K562 (cell line): ENCODE measurements around the gene FGF11. TPM values are rescaled to one million over a fixed set of nuclear protein-coding genes. Genes with fewer than 3 reads are reported as not detected.

Experiments
- ATAC-seq: fragments of 200-7000 bp; cut with Tn5 transposase; 3 replicates; pipeline ENCODE4 v1.9.1; 2020; ENCODE audit warnings: moderate library complexity
- BruUV-seq: library from RNA; stranded (reverse); fragments of 400-500 nt; replicated peaks from 2 replicates; lab custom pipeline; 2021; lab: Mats Ljungman, UMichigan
- CTCF ChIA-PET: fragments of 300-600 bp; formaldehyde crosslinking; extraction: SDS; loops from one replicate; lab custom pipeline; 2021; ENCODE audit warnings: low intra/inter-chr PET ratio; lab: Yijun Ruan, JAX
- POLR2A ChIA-PET: fragments of 300-600, 350-650 bp; sonication (Branson Sonifier 250); formaldehyde crosslinking; extraction: SDS; loops from one replicate; lab custom pipeline; 2021; ENCODE audit warnings: antibody characterized with exemption, inconsistent platforms; lab: Yijun Ruan, JAX
- DNase-seq, 4 experiments: peaks; one replicate each; pipeline versions ENCODE4 v3.0.0 to v3.0.0-alpha.2; 2011 to 2018; ENCODE audit warnings: low spot score in 3 of 4, mixed read lengths in 3 of 4; ENCODE audit errors: extremely low read depth in 1 of 4
- FAIRE-seq: peaks from 2 replicates; lab custom pipeline; 2011; peaks lifted over from hg19 to GRCh38; lab: Jason Lieb, UNC
- H2AFZ ChIP-seq: 2 replicates; pipeline ENCODE4 v1.6.0; 2011; ENCODE audit warnings: low read depth, low read length, control low read depth, inconsistent platforms
- H3K27ac ChIP-seq: fragments of 200-600 bp; 3 replicates; pipeline ENCODE4 v1.8.0; 2011; ENCODE audit warnings: low read depth, mild to moderate bottlenecking, control low read depth, inconsistent platforms, low read length, moderate library complexity, mixed read lengths; ENCODE audit errors: extremely low read depth
- H3K27me3 ChIP-seq, 2 experiments: fragments of 300-600 bp in 1 of 2; 2 replicates in 1 of 2; 3 replicates in 1 of 2; pipeline versions ENCODE4 v1.6.0 to v1.8.0; 2011; ENCODE audit warnings: inconsistent platforms in 2 of 2, low read length in 2 of 2, mild to moderate bottlenecking in 1 of 2, mixed read lengths in 1 of 2, moderate library complexity in 1 of 2; ENCODE audit not compliant: control insufficient read depth in 2 of 2, insufficient read depth in 2 of 2
- H3K36me3 ChIP-seq: fragments of 300-600 bp; 3 replicates; pipeline ENCODE4 v1.8.0; 2011; ENCODE audit warnings: mild to moderate bottlenecking, low read length, inconsistent platforms; ENCODE audit not compliant: control insufficient read depth, insufficient read depth
- H3K4me1 ChIP-seq, 2 experiments: fragments of 200-600 bp in 1 of 2; replicated peaks in 1 of 2; 2 replicates in 1 of 2; 3 replicates in 1 of 2; pipeline versions ENCODE4 v1.5.1 to v1.8.0; 2011; ENCODE audit warnings: inconsistent platforms in 2 of 2, low read length in 2 of 2, mild to moderate bottlenecking in 1 of 2, mixed read lengths in 1 of 2, moderate library complexity in 1 of 2; ENCODE audit not compliant: control insufficient read depth in 2 of 2, insufficient read depth in 2 of 2
- H3K4me2 ChIP-seq: 2 replicates; pipeline ENCODE4 v1.6.1; 2011; ENCODE audit warnings: low read length, control low read depth, inconsistent platforms, mixed read lengths; ENCODE audit not compliant: insufficient read depth
- H3K4me3 ChIP-seq: fragments of 200-600 bp; sonication (generic), shearing (Covaris generic); 2 replicates; pipeline ENCODE4 v1.5.1; 2016; ENCODE audit warnings: control low read depth, inconsistent platforms
- H3K79me2 ChIP-seq: fragments of 200-600 bp; 3 replicates; pipeline ENCODE4 v1.8.0; 2011; ENCODE audit warnings: low read length, inconsistent platforms; ENCODE audit not compliant: control insufficient read depth, insufficient read depth
- H3K9ac ChIP-seq, 2 experiments: 2 replicates each; pipeline versions ENCODE4 v1.6.0 to v1.6.1; 2011; ENCODE audit warnings: low read depth in 2 of 2, low read length in 2 of 2, control low read depth in 1 of 2, inconsistent platforms in 1 of 2, mild to moderate bottlenecking in 1 of 2, mixed read lengths in 1 of 2; ENCODE audit not compliant: insufficient read depth in 1 of 2
- H3K9me1 ChIP-seq: one replicate; pipeline ENCODE4 v1.6.0; 2011; ENCODE audit warnings: inconsistent platforms, mild to moderate bottlenecking, low read length, moderate library complexity; ENCODE audit not compliant: control insufficient read depth, insufficient read depth
- H3K9me3 ChIP-seq: replicated peaks from 2 replicates; pipeline ENCODE4 v1.5.1; 2011; ENCODE audit warnings: low read depth, low read length, inconsistent platforms; ENCODE audit not compliant: control insufficient read depth, insufficient read depth
- H4K20me1 ChIP-seq: replicated peaks from 2 replicates; pipeline ENCODE4 v1.6.1; 2011; ENCODE audit warnings: low read length, inconsistent platforms, mixed read lengths; ENCODE audit not compliant: control insufficient read depth, insufficient read depth
- ARID1B ChIP-seq: fragments of 450-650 bp; IDR thresholded peaks from 2 replicates; pipeline ENCODE4 v1.6.1; 2016; ENCODE audit warnings: antibody characterized with exemption, mild to moderate bottlenecking, inconsistent platforms
- CHAMP1 ChIP-seq: fragments of 450-650 bp; IDR thresholded peaks from 2 replicates; pipeline ENCODE4 v1.6.1; 2016; ENCODE audit warnings: mild to moderate bottlenecking
- CSDE1 ChIP-seq, 2 experiments: fragments of 450-650 bp; IDR thresholded peaks; 2 replicates each; pipeline ENCODE4 v1.6.1; 2016; ENCODE audit warnings: mild to moderate bottlenecking in 1 of 2
- DACH1 ChIP-seq: fragments of 450-650 bp; IDR thresholded peaks from 2 replicates; pipeline ENCODE4 v1.6.1; 2018; ENCODE audit not compliant: partially characterized antibody
- DNMT1 ChIP-seq: fragments of 450-650 bp; IDR thresholded peaks from 2 replicates; pipeline ENCODE4 v1.6.1; 2016; ENCODE audit warnings: antibody characterized with exemption, mild to moderate bottlenecking
- EWSR1 ChIP-seq: fragments of 450-650 bp; IDR thresholded peaks from 2 replicates; pipeline ENCODE4 v1.6.1; 2018; ENCODE audit warnings: borderline replicate concordance, mild to moderate bottlenecking, low read depth, moderate library complexity; ENCODE audit not compliant: partially characterized antibody
- KLF16 ChIP-seq: IDR thresholded peaks from 2 replicates; pipeline ENCODE4 v1.6.1; 2016; ENCODE audit warnings: antibody characterized with exemption
- MCM5 ChIP-seq: fragments of 450-650 bp; IDR thresholded peaks from 2 replicates; pipeline ENCODE4 v1.6.1; 2016; ENCODE audit warnings: low read depth
- PTBP1 ChIP-seq: fragments of 200-400 bp; formaldehyde crosslinking; IDR thresholded peaks from 2 replicates; pipeline ENCODE4 v1.6.1; 2017; ENCODE audit warnings: low read depth, low read length
- SIRT6 ChIP-seq: IDR thresholded peaks from one replicate; pipeline ENCODE4 v1.6.1; 2012; ENCODE audit warnings: low read depth, mild to moderate bottlenecking, control low read depth, inconsistent platforms, low read length, moderate library complexity
- ZNF12 ChIP-seq: sonication (generic); formaldehyde crosslinking; IDR thresholded peaks from 2 replicates; pipeline ENCODE4 v1.4.0; 2020; ENCODE audit warnings: mild to moderate bottlenecking, missing genetic modification reagents
- ZNF75A ChIP-seq: fragments of 450-650 bp; formaldehyde crosslinking; IDR thresholded peaks from 2 replicates; pipeline ENCODE4 v1.4.0; 2020; ENCODE audit warnings: mild to moderate bottlenecking
- WGBS: fragments of 100-300 bp; shearing (Covaris generic); methylation state at CpG from one replicate; pipeline ENCODE4 v1.1.6; 2016; ENCODE audit warnings: low coverage, mixed read lengths; ENCODE audit not compliant: insufficient coverage; ENCODE audit errors: missing lambda C conversion rate; 5-methylcytosine and 5-hydroxymethylcytosine counted together
- in situ Hi-C: fragments of 300-500 bp; cut with MboI; formaldehyde crosslinking; loops from 4 replicates; pipeline ENCODE4 v1.15.0; 2018; ENCODE audit warnings: inconsistent platforms, mixed read lengths
- intact Hi-C: fragments of 100-400 bp; cut with micrococcal nuclease; formaldehyde crosslinking; loops from 2 replicates; pipeline ENCODE4 v1.14.2; 2022
- polyA plus RNA-seq, 8 experiments: library from polyadenylated mRNA; depleted of rRNA in 4 of 8; stranded (reverse) in 5 of 8; unstranded in 3 of 8; fragments of >200 nt; fragmentation: Nextera tagmentation in 2 of 8; fragmentation: Illumina TruSeq in 1 of 8; extraction: Ambion mirVana in 2 of 8; extraction: Trizol in 1 of 8; gene quantifications; 2 replicates each; pipeline versions ENCODE4 v1.2.1 to v1.2.3, GENCODE V29; 2011 to 2014; ENCODE audit warnings: inconsistent platforms in 1 of 8, missing spikeins in 1 of 8
- total RNA-seq, 7 experiments: library from RNA; depleted of rRNA in 6 of 7; stranded (reverse); fragments of >200 nt in 6 of 7; fragmentation: Illumina TruSeq in 2 of 7; extraction: Trizol in 2 of 7; gene quantifications; 2 replicates each; pipeline versions ENCODE4 v1.2.1 to v1.2.3, GENCODE V29; 2011 to 2021; ENCODE audit warnings: low replicate concordance in 1 of 7
- TF ChIP-seq, protein P1 (sequence below): sonication (generic); formaldehyde crosslinking; IDR thresholded peaks from 2 replicates; pipeline ENCODE4 v1.8.0; 2022; ENCODE audit warnings: missing genetic modification reagents, mild to moderate bottlenecking, borderline replicate concordance
- TF ChIP-seq, protein P2 (sequence below): sonication (generic); formaldehyde crosslinking; IDR thresholded peaks from 2 replicates; pipeline ENCODE4 v1.8.1; 2022; ENCODE audit warnings: missing genetic modification reagents
- TF ChIP-seq, protein P3 (sequence below): fragments of 250-450 bp; sonication (Bioruptor Pico); IDR thresholded peaks from 2 replicates; pipeline ENCODE4 v1.9.0; 2021; ENCODE audit warnings: mild to moderate bottlenecking
- TF ChIP-seq, protein P4 (sequence below): fragments of 450-650 bp; IDR thresholded peaks from 2 replicates; pipeline ENCODE4 v1.7.0; 2016; ENCODE audit warnings: borderline replicate concordance

FGF11 gene
- total and polyA plus RNA-seq, 9 of the 15 experiments (the other 6 are each of a cell fraction or from before 2014, with no cell fraction given), result 1.2 to 7.5 (median 3.0) TPM

GRCh38 chr17:7429722-7430121 lies 9.6 kb upstream of the FGF11 start (continued):
- TF ChIP-seq CHAMP1 (no peak), DACH1 (no peak), EWSR1 (no peak), KLF16 (no peak), SIRT6 (no peak), ZNF75A (CRISPR knock-in tag) (no peak)
- TF ChIP-seq, protein P1, sequence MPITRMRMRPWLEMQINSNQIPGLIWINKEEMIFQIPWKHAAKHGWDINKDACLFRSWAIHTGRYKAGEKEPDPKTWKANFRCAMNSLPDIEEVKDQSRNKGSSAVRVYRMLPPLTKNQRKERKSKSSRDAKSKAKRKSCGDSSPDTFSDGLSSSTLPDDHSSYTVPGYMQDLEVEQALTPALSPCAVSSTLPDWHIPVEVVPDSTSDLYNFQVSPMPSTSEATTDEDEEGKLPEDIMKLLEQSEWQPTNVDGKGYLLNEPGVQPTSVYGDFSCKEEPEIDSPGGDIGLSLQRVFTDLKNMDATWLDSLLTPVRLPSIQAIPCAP (CRISPR knock-in tag), result no peak

GRCh38 chr17:7431231-7431630 lies 8.1 kb upstream of the FGF11 start:
- 14% methylated on average over 1 of the region's 1 CpG for WGBS
- CTCF ChIA-PET, result no interaction called here
- no peak for TF ChIP-seq ZNF12 (CRISPR knock-in tag)
- TF ChIP-seq, protein P2, sequence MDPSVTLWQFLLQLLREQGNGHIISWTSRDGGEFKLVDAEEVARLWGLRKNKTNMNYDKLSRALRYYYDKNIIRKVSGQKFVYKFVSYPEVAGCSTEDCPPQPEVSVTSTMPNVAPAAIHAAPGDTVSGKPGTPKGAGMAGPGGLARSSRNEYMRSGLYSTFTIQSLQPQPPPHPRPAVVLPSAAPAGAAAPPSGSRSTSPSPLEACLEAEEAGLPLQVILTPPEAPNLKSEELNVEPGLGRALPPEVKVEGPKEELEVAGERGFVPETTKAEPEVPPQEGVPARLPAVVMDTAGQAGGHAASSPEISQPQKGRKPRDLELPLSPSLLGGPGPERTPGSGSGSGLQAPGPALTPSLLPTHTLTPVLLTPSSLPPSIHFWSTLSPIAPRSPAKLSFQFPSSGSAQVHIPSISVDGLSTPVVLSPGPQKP (CRISPR knock-in tag), result no peak
- no peak for TF ChIP-seq DNMT1
- TF ChIP-seq ARID1B, result no peak
- TF ChIP-seq, protein P3, sequence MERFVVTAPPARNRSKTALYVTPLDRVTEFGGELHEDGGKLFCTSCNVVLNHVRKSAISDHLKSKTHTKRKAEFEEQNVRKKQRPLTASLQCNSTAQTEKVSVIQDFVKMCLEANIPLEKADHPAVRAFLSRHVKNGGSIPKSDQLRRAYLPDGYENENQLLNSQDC (CRISPR knock-in tag), result no peak
- no peak for TF ChIP-seq PTBP1
- TF ChIP-seq, protein P4, sequence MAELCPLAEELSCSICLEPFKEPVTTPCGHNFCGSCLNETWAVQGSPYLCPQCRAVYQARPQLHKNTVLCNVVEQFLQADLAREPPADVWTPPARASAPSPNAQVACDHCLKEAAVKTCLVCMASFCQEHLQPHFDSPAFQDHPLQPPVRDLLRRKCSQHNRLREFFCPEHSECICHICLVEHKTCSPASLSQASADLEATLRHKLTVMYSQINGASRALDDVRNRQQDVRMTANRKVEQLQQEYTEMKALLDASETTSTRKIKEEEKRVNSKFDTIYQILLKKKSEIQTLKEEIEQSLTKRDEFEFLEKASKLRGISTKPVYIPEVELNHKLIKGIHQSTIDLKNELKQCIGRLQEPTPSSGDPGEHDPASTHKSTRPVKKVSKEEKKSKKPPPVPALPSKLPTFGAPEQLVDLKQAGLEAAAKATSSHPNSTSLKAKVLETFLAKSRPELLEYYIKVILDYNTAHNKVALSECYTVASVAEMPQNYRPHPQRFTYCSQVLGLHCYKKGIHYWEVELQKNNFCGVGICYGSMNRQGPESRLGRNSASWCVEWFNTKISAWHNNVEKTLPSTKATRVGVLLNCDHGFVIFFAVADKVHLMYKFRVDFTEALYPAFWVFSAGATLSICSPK, result no peak
- TF ChIP-seq MCM5, result no peak
- no peak for TF ChIP-seq CSDE1 (IDR thresholded peaks at IDR 0.05)

More at GRCh38 chr17:7431231-7431630, 8.1 kb upstream of the FGF11 start:
- DNase-seq (no peak), ATAC-seq (no peak), FAIRE-seq (no peak)
- H3K27ac ChIP-seq, result no peak overlapping the region
- in situ Hi-C loops, result no loop called here
- POLR2A ChIA-PET, result interaction anchor here (0.7 kb wide), 1 partner anchor 49 kb away, joined by 3 read pairs; no protein-coding TSS in a partner anchor
- H3K4me2 ChIP-seq, result no peak overlapping the region
- H3K4me3 ChIP-seq, result no peak overlapping the region
- no peaks in the 10 kb centered on the region for H3K36me3 ChIP-seq
- H3K27me3 ChIP-seq, result no peaks in the 10 kb centered on the region
- BruUV-seq, result no TSS peak
- intact Hi-C loops, result no loop called here
- H2AFZ ChIP-seq, result no peak overlapping the region
- H3K9ac ChIP-seq, result no peak overlapping the region
- H3K4me1 ChIP-seq, result peaks cover 2 to 26% of the 10 kb centered on the region in 2 experiments; a peak in 4 of 5 replicates
- H3K79me2 ChIP-seq, result peaks cover 2% of the 10 kb centered on the region; the same call in 2 of the 3 replicates
- no peaks in the 10 kb centered on the region for H3K9me3 ChIP-seq
- no peaks in the 10 kb centered on the region for H4K20me1 ChIP-seq
- H3K9me1 ChIP-seq, result no peaks in the 10 kb centered on the region
